Fibroblast of the conjunctiva (primary cell): ENCODE results near the gene UBE3A.

Experiments used
- DNase-seq: peaks from one replicate; pipeline ENCODE4 v3.0.0-alpha.2; 2010; ENCODE audit warnings: low read depth

The UBE3A gene

DNA sequence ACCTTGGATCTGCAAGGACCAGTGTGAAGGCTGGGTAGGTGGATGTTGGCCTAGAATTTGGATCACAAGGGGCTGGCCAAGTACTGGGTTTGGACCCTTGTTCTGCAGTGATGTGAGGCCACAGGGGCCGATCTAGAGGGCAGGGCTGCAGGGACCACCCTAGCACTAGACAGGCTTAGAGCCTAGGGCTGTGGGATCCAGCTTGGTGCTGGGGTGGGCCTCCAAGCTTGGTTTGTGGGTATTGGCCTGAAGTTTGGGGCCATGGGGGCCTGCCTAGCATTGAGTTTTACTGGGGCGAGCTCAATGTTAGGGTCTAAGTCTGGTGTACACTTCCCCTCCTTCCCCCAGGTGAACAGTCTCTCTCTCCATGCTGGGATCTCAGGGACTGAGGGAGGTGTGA, 36.5 kb downstream of the UBE3A start:
- DNase-seq = no peak

DNA sequence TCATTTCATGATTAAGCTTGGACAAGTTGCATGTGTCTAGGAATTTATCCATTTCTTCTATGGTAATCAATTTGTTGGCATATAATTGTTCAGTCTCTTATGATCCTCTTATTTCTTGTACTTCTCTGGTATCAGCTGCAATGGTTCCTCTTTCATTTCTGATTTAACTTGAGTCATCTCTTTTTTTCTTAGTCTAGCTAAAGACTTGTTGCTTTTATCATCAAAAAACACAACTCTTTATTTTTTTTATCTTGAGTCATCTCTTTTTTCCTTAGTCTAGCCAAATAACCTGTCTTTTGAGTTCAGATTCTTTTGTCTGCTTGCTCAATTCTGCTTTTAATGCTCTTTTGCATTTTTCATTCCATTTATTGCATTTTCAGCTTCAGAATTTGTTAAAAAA, 37.3 kb downstream of the UBE3A start:
- DNase-seq = no peak

DNA sequence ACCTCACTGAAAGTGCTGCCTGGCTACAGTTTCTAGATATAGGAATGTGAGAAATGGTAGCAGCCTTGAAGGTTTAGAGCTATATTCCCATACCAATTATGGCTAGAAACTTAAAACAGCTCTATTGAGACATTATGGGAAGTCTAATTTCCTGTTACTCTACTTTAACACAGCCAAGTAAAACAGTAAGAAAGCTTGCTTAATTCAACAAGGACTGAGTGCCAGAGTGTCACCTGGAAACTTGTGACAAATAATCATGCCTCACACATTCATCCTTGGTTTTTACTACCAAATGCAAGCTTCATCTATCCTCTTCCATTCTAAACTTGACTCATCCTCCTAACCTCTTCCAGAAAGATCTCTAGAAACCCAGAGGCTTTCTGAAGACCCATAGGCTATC, 41.7 kb downstream of the UBE3A start:
- DNase-seq = no peak

- no peak for DNase-seq
Observed at GRCh38 chr15:25394898-25395297, 43.9 kb downstream of the UBE3A start.

DNA sequence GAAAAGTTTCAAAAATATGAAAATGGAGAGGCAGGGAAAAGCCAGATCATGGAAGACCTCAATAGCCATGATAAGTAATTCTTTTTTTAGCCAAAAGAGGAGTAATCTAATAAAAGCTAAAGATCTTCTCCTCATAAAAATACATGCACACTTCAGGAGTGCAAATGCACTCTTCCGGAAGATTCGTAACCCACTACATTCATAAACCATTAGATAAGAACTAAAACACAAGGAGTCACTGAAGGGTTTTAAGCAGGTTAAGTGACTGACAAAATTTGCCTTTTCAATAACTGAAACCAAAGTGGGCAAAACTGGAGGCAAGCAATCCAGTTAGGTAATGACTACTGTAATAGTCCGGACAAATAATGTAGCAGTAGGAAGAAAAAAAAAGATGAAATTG, 46.0 kb downstream of the UBE3A start:
- DNase-seq = no peak

- DNase-seq = peak; percentile 60
Observed at GRCh38 chr15:25391971-25392721, 46.7 kb downstream of the UBE3A start.

GRCh38 chr15:25385986-25386385, 52.8 kb downstream of the UBE3A start:
- DNase-seq = no peak

DNA sequence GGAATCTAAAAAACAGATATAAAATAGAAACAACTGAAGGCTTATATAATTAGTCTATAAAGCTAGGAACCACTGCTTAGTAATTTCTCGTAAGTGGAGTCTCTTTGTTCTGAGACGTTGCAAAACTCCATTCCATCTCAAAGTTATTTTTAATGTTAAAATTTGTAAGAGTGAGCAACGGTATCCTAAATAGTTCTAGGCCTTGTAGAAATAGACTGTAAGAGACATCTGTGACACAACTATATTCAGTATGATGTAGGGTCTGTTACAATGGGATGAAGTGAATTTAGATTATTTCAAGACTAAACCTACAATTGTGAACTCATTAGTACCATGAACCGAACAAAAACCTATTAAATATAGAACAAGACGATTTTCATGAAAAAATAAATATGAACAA, 57.2 kb downstream of the UBE3A start:
- no peak for DNase-seq

GRCh38 chr15:25378501-25378901, 60.3 kb downstream of the UBE3A start:
- DNase-seq = no peak

- no peak for DNase-seq
Observed at GRCh38 chr15:25375557-25375956, 63.3 kb downstream of the UBE3A start.

DNA sequence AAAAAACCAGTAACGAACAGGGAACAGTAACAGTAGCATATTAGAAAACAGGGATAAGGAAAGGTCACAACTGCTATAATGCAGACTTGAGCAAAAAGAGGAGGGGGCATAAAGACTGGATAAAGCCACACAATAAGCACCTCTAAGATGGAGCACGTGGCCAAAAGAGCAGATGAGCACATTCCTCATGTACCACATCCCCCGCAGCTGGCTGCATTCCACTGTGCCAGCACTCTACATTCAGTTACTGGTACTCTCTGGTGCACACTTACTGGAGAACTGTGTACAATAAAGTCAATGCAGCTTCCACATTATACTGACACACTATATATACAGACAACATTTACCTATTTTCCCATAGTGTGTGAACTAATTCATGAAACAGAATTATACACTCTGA, 64.7 kb downstream of the UBE3A start:
- no peak for DNase-seq

- no peak for DNase-seq
Observed at GRCh38 chr15:25372298-25372697, 66.5 kb downstream of the UBE3A start.

DNA sequence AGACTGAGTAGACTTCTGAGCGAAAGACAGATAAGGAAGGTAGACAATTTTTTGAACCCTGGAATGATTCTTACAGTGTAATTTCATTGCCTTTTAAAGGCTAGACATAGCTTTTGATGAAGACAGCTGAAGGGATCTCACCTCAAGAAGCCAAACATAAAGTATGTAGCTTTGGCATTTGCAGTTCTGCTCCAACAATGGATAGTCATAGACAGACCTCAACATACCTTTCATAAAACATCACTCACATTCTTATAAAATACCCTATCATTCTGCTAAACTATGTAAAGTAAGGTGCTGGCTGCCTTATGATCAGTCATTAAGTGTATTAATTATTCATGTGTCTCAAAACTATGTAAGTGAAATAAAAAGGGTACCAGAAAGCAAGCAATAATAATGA, 70.0 kb downstream of the UBE3A start:
- DNase-seq = no peak

- DNase-seq = no peak
Observed at GRCh38 chr15:25366058-25366457, 72.8 kb downstream of the UBE3A start.

GRCh38 chr15:25362545-25362944, 76.3 kb downstream of the UBE3A start:
- DNase-seq = no peak

DNA sequence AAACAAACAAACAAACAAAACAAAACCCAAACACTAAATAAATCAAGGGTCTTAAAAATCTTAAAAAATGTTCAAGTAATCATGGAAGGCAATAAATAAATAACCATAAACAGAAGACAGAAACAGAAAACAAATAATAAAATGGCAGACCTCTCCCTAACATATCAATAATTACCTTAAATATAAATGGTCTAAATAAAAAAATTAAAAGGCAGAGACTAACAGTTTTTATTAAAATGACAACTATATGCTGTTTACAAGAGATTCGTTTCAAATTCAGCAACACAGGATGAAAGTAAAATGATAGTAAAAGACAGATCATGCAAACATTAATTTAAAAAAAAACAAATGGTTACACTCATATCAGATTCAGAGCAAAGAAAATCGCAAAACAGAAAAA, 91.1 kb downstream of the UBE3A start:
- no peak for DNase-seq

DNA sequence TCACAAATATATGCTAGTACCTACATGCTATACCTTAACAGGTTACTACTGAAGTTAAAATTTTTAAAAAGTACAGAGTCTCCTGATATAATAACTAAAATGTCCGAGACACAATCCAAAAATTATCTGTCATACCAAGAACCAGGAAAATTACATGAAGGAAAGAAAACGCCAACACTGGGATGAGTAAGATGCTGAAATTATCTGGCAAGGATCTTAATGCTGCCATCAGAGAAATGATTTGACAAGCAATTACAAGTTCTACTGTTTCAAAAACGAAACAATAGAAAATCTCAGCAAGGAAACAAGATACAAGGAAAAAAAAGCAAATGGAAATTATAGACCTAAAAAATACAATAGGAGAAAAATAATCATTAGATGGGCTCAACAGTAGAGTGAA, 92.5 kb downstream of the UBE3A start:
- DNase-seq = no peak

- peak; percentile 8 for DNase-seq
Observed at GRCh38 chr15:25345943-25346342, 92.9 kb downstream of the UBE3A start.

- no peak for DNase-seq
Observed at GRCh38 chr15:25342629-25343028, 96.2 kb downstream of the UBE3A start.

- no peak for DNase-seq
Observed at GRCh38 chr15:25339431-25339830, 99.4 kb downstream of the UBE3A start.

- no peak for DNase-seq
Observed at GRCh38 chr15:25335279-25335678, 103.5 kb downstream of the UBE3A start.

DNA sequence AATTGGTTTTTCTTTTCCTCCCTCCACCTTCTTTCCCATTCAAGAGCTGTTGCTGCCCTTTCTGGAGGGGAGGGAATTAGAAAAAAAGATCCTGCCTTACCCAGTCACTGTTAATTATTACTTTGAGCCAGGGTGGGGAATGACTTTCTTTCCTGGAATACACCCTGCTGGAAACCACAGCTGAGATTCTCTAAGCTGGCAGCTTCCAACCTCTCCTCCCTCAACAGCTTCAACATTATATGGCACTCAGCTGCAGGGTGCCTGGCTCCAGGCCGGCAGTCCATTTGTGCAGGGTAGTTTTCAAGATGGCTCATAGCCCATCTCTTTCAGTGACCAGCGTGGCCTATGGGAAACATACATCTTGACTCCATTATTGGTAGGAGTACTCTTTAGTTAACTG, 105.8 kb downstream of the UBE3A start:
- DNase-seq = no peak

DNA sequence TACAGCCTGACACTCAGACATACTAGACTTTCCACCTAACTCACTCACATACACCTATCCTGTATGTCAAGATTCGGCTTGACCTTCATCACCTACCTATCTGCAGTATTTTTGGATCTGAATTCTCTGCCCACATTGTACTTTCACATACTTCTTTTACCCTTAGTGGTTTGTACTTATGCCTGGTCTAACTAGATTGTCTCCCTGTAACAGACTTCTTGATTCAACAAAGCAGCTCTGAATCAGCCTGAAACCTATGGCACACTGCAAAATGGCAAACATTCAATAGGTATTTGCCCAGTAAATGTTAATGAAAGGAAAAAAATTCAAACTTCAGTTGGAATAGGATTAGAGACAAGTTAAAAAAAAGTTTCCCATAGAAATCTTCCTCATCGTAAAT, 106.5 kb downstream of the UBE3A start:
- no peak for DNase-seq

DNA sequence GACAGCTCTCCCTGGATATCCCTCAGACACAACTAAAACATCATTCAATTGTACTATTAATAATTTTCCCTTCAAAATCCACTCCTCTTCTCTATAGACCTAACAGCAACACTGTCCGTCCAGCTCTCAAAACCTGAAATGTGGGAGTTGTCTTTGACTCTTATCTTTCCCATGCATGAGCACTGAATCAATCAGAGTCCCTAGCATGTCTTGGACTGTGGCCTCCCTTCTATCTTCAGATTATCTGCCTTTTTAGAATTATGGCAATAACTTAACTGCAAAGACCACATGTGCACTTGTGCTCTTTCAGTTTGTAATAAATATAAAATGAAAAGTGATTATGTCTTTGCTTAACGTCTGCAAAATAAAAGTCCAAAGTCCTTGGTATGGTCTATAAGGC, 107.0 kb downstream of the UBE3A start:
- DNase-seq = no peak

- no peak for DNase-seq
Observed at GRCh38 chr15:25331404-25331803, 107.4 kb downstream of the UBE3A start.
